Ascending aorta (tissue), 2 donors: Measurements from ENCODE around the gene TAPT1. TPM values are rescaled to one million over a fixed set of nuclear protein-coding genes. Genes with fewer than 3 reads are reported as not detected.

Source experiments
- DNase-seq, 2 donors: peaks; one replicate each; pipeline ENCODE4 v3.0.0-alpha.2; 2019; ENCODE audit warnings: low spot score in 2 of 2
- H3K27ac ChIP-seq, 2 donors: fragments of 200-600 bp; sonication (generic); one replicate each; pipeline ENCODE4 v1.5.1; 2016 to 2017; ENCODE audit warnings: mild to moderate bottlenecking in 1 of 2
- H3K27me3 ChIP-seq: fragments of 200-600 bp; sonication (generic); one replicate; pipeline ENCODE4 v1.5.1; 2017
- H3K36me3 ChIP-seq, 2 donors: fragments of 200-600 bp; sonication (generic); one replicate each; pipeline ENCODE4 v1.5.1; 2016
- H3K4me1 ChIP-seq, 2 donors: fragments of 200-600 bp; sonication (generic); one replicate each; pipeline ENCODE4 v1.5.1; 2016 to 2017; ENCODE audit warnings: mild to moderate bottlenecking in 1 of 2
- H3K4me3 ChIP-seq, 2 donors: fragments of 200-600 bp; sonication (generic); one replicate each; pipeline ENCODE4 v1.5.1; 2016 to 2017; ENCODE audit warnings: mild to moderate bottlenecking in 1 of 2
- H3K9me3 ChIP-seq, 2 donors: fragments of 200-600 bp; sonication (generic); one replicate each; pipeline ENCODE4 v1.5.1; 2016
- intact Hi-C: fragments of 100-400 bp; cut with DNase I; formaldehyde crosslinking; loops from one replicate; pipeline ENCODE4 v1.15.1; 2023
- total RNA-seq: library from RNA; depleted of rRNA; stranded (reverse); fragments of >200 nt; gene quantifications from one replicate; pipeline ENCODE4 v1.1.0, GENCODE V29; 2016
- TF ChIP-seq, protein P1 (sequence below), 3 experiments: fragments of 200-600 bp in 2 of 3; fragments of 450-650 bp in 1 of 3; sonication (generic) in 2 of 3; IDR thresholded peaks; one replicate each; pipeline ENCODE4 v1.5.1; 2016 to 2019; ENCODE audit warnings: antibody characterized with exemption in 3 of 3, mild to moderate bottlenecking in 1 of 3, moderate library complexity in 1 of 3

Gene TAPT1
- total RNA-seq, 1 donor from 2014 or later, result 10.7 TPM

DNA sequence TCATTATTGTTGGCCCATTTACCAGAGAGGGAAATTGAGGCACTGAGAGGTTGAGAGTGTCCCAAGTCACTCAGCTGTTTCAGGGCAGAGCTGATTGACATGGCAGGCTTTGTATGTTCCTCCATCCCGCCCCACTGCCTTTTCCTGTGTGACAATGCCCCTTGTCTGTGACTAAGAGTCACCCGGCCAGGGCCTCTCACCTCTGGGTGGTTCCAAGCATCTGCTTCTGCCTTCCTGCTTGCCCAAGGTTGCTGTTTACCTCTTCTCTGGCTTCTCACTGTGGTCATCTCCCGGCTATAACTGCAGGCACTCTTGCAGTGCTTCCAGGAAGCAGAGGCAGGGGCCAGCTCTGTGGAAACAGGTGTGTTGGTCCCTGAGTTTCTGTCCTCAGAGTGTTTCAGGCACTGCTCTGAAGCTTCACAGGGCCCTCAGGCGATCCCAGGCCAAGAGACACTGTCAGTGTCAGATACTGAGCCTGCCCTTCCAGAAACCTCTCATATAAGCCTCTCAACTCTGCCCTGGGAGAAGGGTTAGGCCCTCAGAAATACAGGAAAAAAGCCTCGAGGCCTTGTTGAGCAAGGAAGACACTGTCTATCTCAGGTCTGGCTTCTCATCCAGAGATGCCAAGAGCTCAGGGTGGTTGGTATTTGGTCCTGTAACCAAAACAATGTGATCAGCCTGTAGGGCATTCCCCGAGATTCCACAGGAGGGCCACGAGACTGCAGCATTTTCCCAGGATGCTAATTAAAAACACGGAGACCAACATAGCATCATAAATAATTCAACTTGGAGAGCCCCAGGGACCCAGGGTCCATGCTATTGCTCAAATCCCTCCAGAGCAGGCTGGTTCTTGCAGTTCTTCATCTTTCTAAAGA is 100.5 kb downstream of the TAPT1 start:
- Histone ChIP-seq H3K27me3 (no peaks in the 10 kb centered on the region), H3K9me3 (no peaks in the 10 kb centered on the region), H3K36me3 (no peaks in the 10 kb centered on the region), H3K4me3 (no peak overlapping the region), H3K4me1 (no peaks in the 10 kb centered on the region), H3K27ac (no peak overlapping the region)
- TF ChIP-seq, protein P1, sequence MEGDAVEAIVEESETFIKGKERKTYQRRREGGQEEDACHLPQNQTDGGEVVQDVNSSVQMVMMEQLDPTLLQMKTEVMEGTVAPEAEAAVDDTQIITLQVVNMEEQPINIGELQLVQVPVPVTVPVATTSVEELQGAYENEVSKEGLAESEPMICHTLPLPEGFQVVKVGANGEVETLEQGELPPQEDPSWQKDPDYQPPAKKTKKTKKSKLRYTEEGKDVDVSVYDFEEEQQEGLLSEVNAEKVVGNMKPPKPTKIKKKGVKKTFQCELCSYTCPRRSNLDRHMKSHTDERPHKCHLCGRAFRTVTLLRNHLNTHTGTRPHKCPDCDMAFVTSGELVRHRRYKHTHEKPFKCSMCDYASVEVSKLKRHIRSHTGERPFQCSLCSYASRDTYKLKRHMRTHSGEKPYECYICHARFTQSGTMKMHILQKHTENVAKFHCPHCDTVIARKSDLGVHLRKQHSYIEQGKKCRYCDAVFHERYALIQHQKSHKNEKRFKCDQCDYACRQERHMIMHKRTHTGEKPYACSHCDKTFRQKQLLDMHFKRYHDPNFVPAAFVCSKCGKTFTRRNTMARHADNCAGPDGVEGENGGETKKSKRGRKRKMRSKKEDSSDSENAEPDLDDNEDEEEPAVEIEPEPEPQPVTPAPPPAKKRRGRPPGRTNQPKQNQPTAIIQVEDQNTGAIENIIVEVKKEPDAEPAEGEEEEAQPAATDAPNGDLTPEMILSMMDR (IDR thresholded peaks at IDR 0.05), result no peak
- DNase-seq, result no peak
- intact Hi-C loops, result no loop called here

DNA sequence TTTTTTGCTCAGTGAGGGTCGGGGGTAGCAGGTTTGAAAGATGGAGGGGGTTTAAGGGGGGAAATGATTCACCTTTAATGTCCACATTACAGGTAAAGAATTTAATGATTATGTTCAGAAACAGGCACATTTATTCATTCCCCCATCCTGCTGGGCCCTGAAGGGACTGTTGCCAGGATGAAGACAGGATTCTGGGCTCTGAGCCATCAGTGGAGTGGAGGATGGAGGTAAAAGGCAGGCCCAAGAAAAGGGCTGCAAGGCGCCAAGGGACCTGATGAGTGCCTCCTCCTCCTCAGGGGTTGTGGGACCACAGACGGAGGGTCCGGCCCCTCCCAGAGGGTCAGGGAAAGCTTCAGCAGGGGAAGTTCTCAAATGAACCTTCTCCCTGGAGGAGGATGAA is 102.0 kb downstream of the TAPT1 start:
- no peaks in the 10 kb centered on the region for H3K9me3 ChIP-seq
- H3K27me3 ChIP-seq, result no peaks in the 10 kb centered on the region
- TF ChIP-seq, protein P1 (IDR thresholded peaks at IDR 0.05), result no peak
- no peak overlapping the region for H3K4me3 ChIP-seq
- no peaks in the 10 kb centered on the region for H3K36me3 ChIP-seq
- H3K27ac ChIP-seq, result no peak overlapping the region
- intact Hi-C loops, result no loop called here
- no peaks in the 10 kb centered on the region for H3K4me1 ChIP-seq
- no peak for DNase-seq

DNA sequence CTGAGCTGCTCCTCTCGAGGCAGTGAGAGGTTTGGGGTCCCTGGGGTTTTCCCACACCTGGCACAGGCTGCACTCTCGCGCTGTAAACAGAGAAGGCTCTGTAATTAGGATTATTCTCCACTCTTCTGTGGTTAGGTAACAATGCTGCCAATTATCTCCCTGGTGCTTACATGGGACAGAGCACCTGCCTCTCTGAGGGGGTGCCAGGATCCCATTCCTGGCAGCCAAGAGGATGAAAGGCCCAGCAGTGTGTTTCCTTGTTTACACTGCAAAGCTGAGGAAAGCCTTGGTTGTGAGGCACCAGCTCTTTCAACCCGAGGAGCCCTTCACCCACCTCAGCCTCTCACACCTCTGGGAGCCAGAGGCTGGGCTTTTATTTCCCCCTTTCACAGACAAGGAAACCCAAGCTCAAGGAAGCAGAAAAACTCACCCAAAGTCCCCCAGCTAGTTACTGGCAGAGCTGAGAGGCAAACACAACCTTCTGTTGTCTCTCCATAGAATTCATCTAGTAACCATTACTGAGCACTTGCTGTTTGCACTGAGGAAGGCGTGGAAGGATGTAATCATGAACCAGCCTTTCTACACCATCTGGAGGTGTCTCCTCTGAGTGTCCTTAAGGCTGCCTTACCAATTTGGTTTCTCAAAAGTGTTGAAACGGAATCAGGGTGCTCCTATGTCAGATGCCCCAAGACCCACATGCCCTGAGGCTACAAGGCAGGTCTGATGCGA is 102.8 kb downstream of the TAPT1 start:
- DNase-seq, result no peak
- Histone ChIP-seq H3K4me1 (peaks cover 0 to 1% of the 10 kb centered on the region in 2 donors), H3K4me3 (no peak overlapping the region), H3K27me3 (no peaks in the 10 kb centered on the region), H3K27ac (no peak overlapping the region), H3K9me3 (no peaks in the 10 kb centered on the region), H3K36me3 (no peaks in the 10 kb centered on the region)
- TF ChIP-seq, protein P1 (IDR thresholded peaks at IDR 0.05), result no peak
- intact Hi-C loops, result no loop called here

DNA sequence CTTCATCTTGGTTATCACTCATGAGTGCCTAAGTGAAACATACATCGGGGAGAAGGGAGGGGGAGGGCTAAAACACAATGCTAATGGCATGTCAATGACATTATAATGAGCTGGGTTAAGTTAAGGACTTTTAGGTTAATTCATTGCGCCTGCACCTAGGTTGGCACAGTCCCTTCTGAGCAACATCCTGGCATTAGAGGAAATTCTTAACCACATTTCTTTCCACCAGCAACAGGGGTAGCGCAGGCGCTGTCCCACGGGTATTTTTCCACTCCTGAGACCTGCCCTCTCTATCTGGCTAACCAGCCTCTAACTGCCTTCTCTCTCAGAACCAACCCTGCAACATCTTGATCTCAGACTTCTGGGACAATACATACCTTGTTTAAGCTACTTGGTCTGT is 103.5 kb downstream of the TAPT1 start:
- H3K27me3 ChIP-seq, result no peaks in the 10 kb centered on the region
- no peaks in the 10 kb centered on the region for H3K36me3 ChIP-seq
- peaks cover 0 to 4% of the 10 kb centered on the region in 2 donors for H3K4me1 ChIP-seq
- no peak overlapping the region for H3K4me3 ChIP-seq
- no peak for DNase-seq
- H3K9me3 ChIP-seq, result no peaks in the 10 kb centered on the region
- H3K27ac ChIP-seq, result no peak overlapping the region
- intact Hi-C loops, result no loop called here
- TF ChIP-seq, protein P1 (IDR thresholded peaks at IDR 0.05), result no peak

DNA sequence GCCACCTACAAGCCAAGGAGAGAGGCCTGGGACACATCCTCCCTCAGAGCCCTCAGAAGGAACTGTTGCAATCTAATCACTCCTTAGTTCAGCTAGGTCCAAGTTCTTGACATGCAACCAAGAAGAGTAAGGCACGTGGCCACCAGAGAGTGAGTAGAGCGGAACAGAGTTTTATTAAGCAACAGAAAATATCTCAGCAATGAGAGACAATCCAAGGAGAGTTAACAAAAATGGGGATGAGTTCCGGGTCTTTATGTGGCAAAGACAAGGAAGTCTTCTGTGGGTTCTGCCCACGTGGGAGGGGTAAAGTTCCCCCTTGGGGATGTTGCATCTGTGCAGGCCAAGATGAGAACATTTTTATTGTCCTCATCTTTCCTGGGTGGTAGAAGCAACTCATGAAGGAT is 104.0 kb downstream of the TAPT1 start:
- no peaks in the 10 kb centered on the region for H3K27me3 ChIP-seq
- intact Hi-C loops, result no loop called here
- no peak for DNase-seq
- no peaks in the 10 kb centered on the region for H3K36me3 ChIP-seq
- no peak overlapping the region for H3K4me3 ChIP-seq
- no peak overlapping the region for H3K27ac ChIP-seq
- no peaks in the 10 kb centered on the region for H3K9me3 ChIP-seq
- TF ChIP-seq, protein P1 (IDR thresholded peaks at IDR 0.05), result no peak
- peaks cover 0 to 6% of the 10 kb centered on the region in 2 donors for H3K4me1 ChIP-seq
